H1 (cell line): Measurements from ENCODE around the gene GLYR1. TPM values are rescaled to one million over a fixed set of nuclear protein-coding genes. Genes with fewer than 3 reads are reported as not detected.

Experiments used
- CTCF ChIA-PET: fragments of 300-600 bp; sonication (Branson Sonifier 250); formaldehyde crosslinking; loops from one replicate; lab custom pipeline; 2021; ENCODE audit not compliant: partially characterized antibody; lab: Charles Lee
- POLR2A ChIA-PET: fragments of 300-600 bp; sonication (Branson Sonifier 250); formaldehyde crosslinking; loops from one replicate; lab custom pipeline; 2021; ENCODE audit warnings: inconsistent platforms; ENCODE audit not compliant: partially characterized antibody; lab: Charles Lee
- DNase-seq, 2 experiments: peaks; one replicate each; pipeline versions ENCODE4 v3.0.0 to v3.0.0-alpha.2; 2010 to 2022; ENCODE audit warnings: low spot score in 2 of 2, low read depth in 1 of 2, mixed read lengths in 1 of 2
- FAIRE-seq: peaks from 2 replicates; lab custom pipeline; 2011; peaks lifted over from hg19 to GRCh38; lab: Jason Lieb, UNC
- H2AFZ ChIP-seq: 2 replicates; pipeline ENCODE4 v1.8.1; 2012; ENCODE audit warnings: low read length, inconsistent platforms
- H2AK5ac ChIP-seq: 2 replicates; pipeline ENCODE4 v1.6.1; 2013; ENCODE audit warnings: low read depth, low read length
- H2BK120ac ChIP-seq: replicated peaks from 2 replicates; pipeline ENCODE3; 2013; ENCODE audit warnings: low read depth, low read length, inconsistent platforms
- H2BK12ac ChIP-seq: 2 replicates; pipeline ENCODE4 v1.6.1; 2013; ENCODE audit warnings: low read depth, low read length
- H2BK15ac ChIP-seq: 2 replicates; pipeline ENCODE4 v1.6.1; 2013; ENCODE audit warnings: low read length
- H2BK20ac ChIP-seq: 2 replicates; pipeline ENCODE4 v1.6.1; 2013; ENCODE audit warnings: low read length
- H2BK5ac ChIP-seq: 2 replicates; pipeline ENCODE4 v1.6.1; 2013; ENCODE audit warnings: low read depth, low read length
- H3K14ac ChIP-seq: 2 replicates; pipeline ENCODE4 v1.6.1; 2013; ENCODE audit warnings: inconsistent platforms; ENCODE audit not compliant: insufficient read length
- H3K18ac ChIP-seq: 2 replicates; pipeline ENCODE4 v1.6.1; 2013; ENCODE audit warnings: low read length; ENCODE audit errors: extremely low read depth
- H3K23ac ChIP-seq: 2 replicates; pipeline ENCODE4 v1.6.1; 2013; ENCODE audit warnings: inconsistent platforms; ENCODE audit not compliant: insufficient read length
- H3K23me2 ChIP-seq: 2 replicates; pipeline ENCODE4 v1.6.1; 2013; ENCODE audit warnings: low read depth, low read length
- H3K27ac ChIP-seq: 2 replicates; pipeline ENCODE4 v1.6.1; 2011; ENCODE audit warnings: low read depth, low read length, inconsistent platforms
- H3K27me3 ChIP-seq, 4 experiments: replicated peaks in 1 of 4; 1 replicate in 1 of 4; 2 replicates in 3 of 4; pipeline versions ENCODE4 v1.6.1 to v1.8.1; 2011 to 2013; ENCODE audit warnings: low read length in 3 of 4, mild to moderate bottlenecking in 3 of 4, inconsistent platforms in 2 of 4, mixed read lengths in 2 of 4, moderate library complexity in 1 of 4; ENCODE audit not compliant: control insufficient read depth in 3 of 4, insufficient read depth in 3 of 4; ENCODE audit errors: extremely low read depth in 1 of 4
- H3K36me3 ChIP-seq, 4 experiments: 2 replicates each; pipeline versions ENCODE4 v1.6.1 to v1.8.1; 2011 to 2013; ENCODE audit warnings: mild to moderate bottlenecking in 4 of 4, low read length in 3 of 4, moderate library complexity in 2 of 4, control low read depth in 1 of 4, inconsistent platforms in 1 of 4; ENCODE audit not compliant: insufficient read depth in 4 of 4, control insufficient read depth in 2 of 4
- H3K4ac ChIP-seq: replicated peaks from 2 replicates; pipeline ENCODE3; 2013; ENCODE audit warnings: low read length, low read depth, mixed read lengths, inconsistent platforms; ENCODE audit not compliant: insufficient read length
- H3K4me1 ChIP-seq, 4 experiments: replicated peaks in 1 of 4; 1 replicate in 1 of 4; 2 replicates in 3 of 4; pipeline versions ENCODE4 v1.6.1 to v1.8.1; 2011 to 2013; ENCODE audit warnings: low read length in 3 of 4, inconsistent platforms in 2 of 4, mixed read lengths in 1 of 4; ENCODE audit not compliant: insufficient read depth in 4 of 4, control insufficient read depth in 3 of 4
- H3K4me2 ChIP-seq, 2 experiments: 2 replicates each; pipeline versions ENCODE4 v1.6.1 to v1.8.1; 2011 to 2013; ENCODE audit warnings: low read depth in 2 of 2, low read length in 2 of 2, control low read depth in 1 of 2, inconsistent platforms in 1 of 2, mild to moderate bottlenecking in 1 of 2; ENCODE audit not compliant: insufficient read depth in 1 of 2
- H3K4me3 ChIP-seq, 4 experiments: fragments of 200-600, 300-600 bp in 1 of 4; sonication (generic), shearing (Covaris generic), sonication (Bioruptor Twin) in 1 of 4; 2 replicates each; pipeline versions ENCODE4 v1.5.1 to v1.8.1; 2011 to 2016; ENCODE audit warnings: low read length in 4 of 4, low read depth in 3 of 4, control low read depth in 2 of 4, inconsistent platforms in 2 of 4, mild to moderate bottlenecking in 2 of 4, mixed read lengths in 1 of 4, moderate library complexity in 1 of 4; ENCODE audit not compliant: insufficient read depth in 2 of 4; ENCODE audit errors: extremely low read depth in 1 of 4
- H3K56ac ChIP-seq: replicated peaks from 2 replicates; pipeline ENCODE3; 2013; ENCODE audit warnings: low read depth, mild to moderate bottlenecking, mixed read lengths, low read length, inconsistent platforms; ENCODE audit not compliant: insufficient read length
- H3K79me1 ChIP-seq: 2 replicates; pipeline ENCODE4 v1.6.1; 2013; ENCODE audit warnings: low read depth, low read length, control low read depth
- H3K79me2 ChIP-seq, 2 experiments: 2 replicates each; pipeline versions ENCODE4 v1.6.1 to v1.8.1; 2012 to 2013; ENCODE audit warnings: low read length in 2 of 2, mild to moderate bottlenecking in 2 of 2, inconsistent platforms in 1 of 2; ENCODE audit not compliant: insufficient read depth in 2 of 2, control insufficient read depth in 1 of 2
- H3K9ac ChIP-seq, 4 experiments: replicated peaks in 1 of 4; 1 replicate in 1 of 4; 2 replicates in 3 of 4; pipeline versions ENCODE4 v1.6.1 to v1.8.1; 2011 to 2013; ENCODE audit warnings: low read depth in 3 of 4, low read length in 3 of 4, control low read depth in 2 of 4, mild to moderate bottlenecking in 2 of 4, moderate library complexity in 2 of 4, inconsistent platforms in 1 of 4; ENCODE audit errors: extremely low read depth in 1 of 4
- H3K9me3 ChIP-seq, 2 experiments: 2 replicates each; pipeline versions ENCODE4 v1.6.1 to v1.8.1; 2012 to 2013; ENCODE audit warnings: mild to moderate bottlenecking in 2 of 2, moderate library complexity in 2 of 2, control low read depth in 1 of 2, inconsistent platforms in 1 of 2, low read depth in 1 of 2, low read length in 1 of 2, mixed read lengths in 1 of 2; ENCODE audit not compliant: insufficient read depth in 2 of 2
- H4K20me1 ChIP-seq, 2 experiments: replicated peaks in 1 of 2; 2 replicates each; pipeline versions ENCODE3 to v1.8.1; 2011 to 2013; ENCODE audit warnings: inconsistent platforms in 2 of 2, low read length in 2 of 2, mild to moderate bottlenecking in 1 of 2; ENCODE audit not compliant: insufficient read depth in 2 of 2, control insufficient read depth in 1 of 2
- H4K5ac ChIP-seq: 2 replicates; pipeline ENCODE4 v1.6.1; 2013; ENCODE audit warnings: low read length, low read depth, mixed read lengths, inconsistent platforms; ENCODE audit not compliant: insufficient read length
- H4K8ac ChIP-seq: 2 replicates; pipeline ENCODE4 v1.8.0; 2013; ENCODE audit warnings: mild to moderate bottlenecking, moderate library complexity, low read length, inconsistent platforms; ENCODE audit not compliant: insufficient read depth; ENCODE audit errors: extremely low read depth
- H4K91ac ChIP-seq: replicated peaks from 2 replicates; pipeline ENCODE3; 2013; ENCODE audit warnings: low read length, mixed read lengths, inconsistent platforms; ENCODE audit not compliant: insufficient read length
- ASH2L ChIP-seq: fragments of 200-600, 300-600 bp; sonication (generic); IDR thresholded peaks from one replicate; pipeline ENCODE4 v1.7.1; 2017; ENCODE audit warnings: low read length
- BACH1 ChIP-seq: IDR thresholded peaks from 2 replicates; pipeline ENCODE4 v1.6.1; 2012; ENCODE audit warnings: low read length, improper control_type of control experiment
- CBX5 ChIP-seq: fragments of 300-800, 300-1000 bp; sonication (generic); IDR thresholded peaks from 2 replicates; pipeline ENCODE4 v1.7.1; 2016; ENCODE audit warnings: antibody characterized with exemption, low read length, low read depth
- CHD1 ChIP-seq: IDR thresholded peaks from 2 replicates; pipeline ENCODE4 v1.6.1; 2012; ENCODE audit warnings: low read depth, low read length, improper control_type of control experiment
- HDAC2 ChIP-seq, 2 experiments: fragments of 300-600 bp in 1 of 2; sonication (generic) in 1 of 2; IDR thresholded peaks; 2 replicates each; pipeline ENCODE4 v1.6.1; 2011 to 2012; ENCODE audit warnings: low read depth in 2 of 2, low read length in 2 of 2, mild to moderate bottlenecking in 2 of 2, moderate library complexity in 2 of 2, borderline replicate concordance in 1 of 2, inconsistent platforms in 1 of 2
- JUND ChIP-seq: IDR thresholded peaks from 2 replicates; pipeline ENCODE4 v1.6.1; 2011; ENCODE audit warnings: mild to moderate bottlenecking, improper control_type of control experiment, low read length
- MAFK ChIP-seq: IDR thresholded peaks from 2 replicates; pipeline ENCODE4 v1.6.1; 2012; ENCODE audit warnings: low read depth, mild to moderate bottlenecking, improper control_type of control experiment, low read length
- NRF1 ChIP-seq: IDR thresholded peaks from 2 replicates; pipeline ENCODE4 v1.6.1; 2011; ENCODE audit warnings: mild to moderate bottlenecking, low read depth, low read length, improper control_type of control experiment
- POLR2A ChIP-seq, 2 experiments: IDR thresholded peaks; 1 replicate in 1 of 2; 2 replicates in 1 of 2; pipeline ENCODE4 v1.6.1; 2011; ENCODE audit warnings: low read depth in 2 of 2, low read length in 2 of 2, mild to moderate bottlenecking in 2 of 2; ENCODE audit errors: control extremely low read depth in 1 of 2
- POU5F1 ChIP-seq: IDR thresholded peaks from 2 replicates; pipeline ENCODE4 v1.6.1; 2011; ENCODE audit warnings: low read depth, mild to moderate bottlenecking, low read length, moderate library complexity
- SIN3A ChIP-seq, 2 experiments: IDR thresholded peaks in 1 of 2; conservative IDR thresholded peaks in 1 of 2; 2 replicates each; pipeline ENCODE4 v1.6.1; 2011 to 2012; ENCODE audit warnings: low read length in 2 of 2, improper control_type of control experiment in 1 of 2, low read depth in 1 of 2, mild to moderate bottlenecking in 1 of 2
- TAF7 ChIP-seq: optimal IDR thresholded peaks from 2 replicates; pipeline ENCODE3; 2011; ENCODE audit warnings: low read depth, mild to moderate bottlenecking, inconsistent platforms, low read length, moderate library complexity, borderline replicate concordance
- TCF12 ChIP-seq: IDR thresholded peaks from 2 replicates; pipeline ENCODE4 v1.6.1; 2011; ENCODE audit warnings: low read depth, mild to moderate bottlenecking, low read length
- WGBS, 2 experiments: shearing (Covaris generic) in 1 of 2; methylation state at CpG; one replicate each; pipeline versions ENCODE4 v1.1.6 to v1.1.7; 2013 to 2015; ENCODE audit warnings: low lambda C conversion rate in 2 of 2, mixed read lengths in 2 of 2, inconsistent platforms in 1 of 2, low coverage in 1 of 2, missing lambda C conversion rate in 1 of 2; ENCODE audit not compliant: insufficient replicate concordance in 2 of 2, insufficient coverage in 1 of 2, insufficient read length in 1 of 2; ENCODE audit errors: extremely low coverage in 1 of 2, missing lambda C conversion rate in 1 of 2; 5-methylcytosine and 5-hydroxymethylcytosine counted together
- polyA plus RNA-seq, 7 experiments: library from polyadenylated mRNA; depleted of rRNA in 3 of 7; stranded (reverse) in 5 of 7; unstranded in 2 of 7; fragments of >200 nt in 5 of 7; fragments of 200-250 nt in 2 of 7; gene quantifications; 1 replicate in 5 of 7; 2 replicates in 1 of 7; 4 replicates in 1 of 7; pipeline versions ENCODE4 v1.2.1 to v1.2.3, GENCODE V29; 2011 to 2013; ENCODE audit warnings: missing spikeins in 2 of 7, mixed read lengths in 2 of 7
- total RNA-seq: library from RNA; stranded (reverse); fragmentation: NEBNext Ultra II Directional; extraction: Animal tissue kit (Norgen Biotek cat#: 25700); gene quantifications from 2 replicates; pipeline ENCODE4 v1.2.1, GENCODE V29; 2021
- TF ChIP-seq, protein P1 (sequence below): IDR thresholded peaks from 2 replicates; pipeline ENCODE4 v1.6.1; 2011; ENCODE audit warnings: low read length, improper control_type of control experiment

Gene GLYR1
- total and polyA plus RNA-seq, 2 of the 8 experiments (the other 6 are each of a cell fraction or from before 2014, with no cell fraction given), result 50.2 to 115 TPM

DNA sequence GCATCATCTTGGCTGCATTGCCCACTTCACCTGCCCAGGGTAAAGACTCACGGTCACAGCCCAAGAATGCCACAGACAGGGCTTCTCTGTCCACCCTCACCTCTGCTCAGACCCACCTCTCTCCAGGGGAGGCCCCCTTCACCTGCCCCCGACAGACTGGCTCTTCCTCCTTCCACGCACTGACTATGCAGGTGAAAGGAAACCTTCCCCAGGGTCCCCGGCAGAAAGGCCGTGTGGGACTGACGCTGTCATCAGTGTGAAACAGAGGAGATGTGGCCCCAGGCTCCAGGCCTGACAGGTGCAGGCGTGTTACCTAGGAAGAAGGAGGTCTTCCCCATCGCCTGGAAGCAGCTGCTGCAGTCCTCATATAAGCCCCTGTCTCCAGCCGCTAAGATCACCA, 35.3 kb downstream of the GLYR1 start:
- no peak overlapping the region for H3K23ac ChIP-seq
- H3K56ac ChIP-seq, result no peak overlapping the region
- no peak overlapping the region for H3K4ac ChIP-seq
- H3K4me2 ChIP-seq, result no peak overlapping the region
- no peak overlapping the region for H3K27ac ChIP-seq
- no peaks in the 10 kb centered on the region for H3K79me2 ChIP-seq
- no peak overlapping the region for H3K18ac ChIP-seq
- ChIA-PET POLR2A (interaction anchor here (0.7 to 1.4 kb wide), 5 partner anchors 10 to 38 kb away, joined by 3 to 5 read pairs (median 3); partner anchors contain the start of gene ROGDI), CTCF (interaction anchor here (0.6 kb wide), 3 partner anchors 82 to 1033 kb away, joined by 3 read pairs; no protein-coding TSS in a partner anchor)
- H3K14ac ChIP-seq, result no peak overlapping the region
- H3K4me1 ChIP-seq, result no peaks in the 10 kb centered on the region
- peaks cover 0 to 6% of the 10 kb centered on the region in 2 experiments for H4K20me1 ChIP-seq
- H2BK15ac ChIP-seq, result no peak overlapping the region
- DNase-seq (no peak), FAIRE-seq (no peak)
- no peaks in the 10 kb centered on the region for H3K23me2 ChIP-seq
- H2BK5ac ChIP-seq, result no peak overlapping the region
- 85% methylated on average over 9 of the region's 9 CpGs; no CpG with 5 or more reads in 1 of the 2 experiments for WGBS, 2 experiments
- H4K91ac ChIP-seq, result no peak overlapping the region
- H2AK5ac ChIP-seq, result no peak overlapping the region
- H3K27me3 ChIP-seq, result no peaks in the 10 kb centered on the region
- H3K79me1 ChIP-seq, result no peaks in the 10 kb centered on the region
- H2BK120ac ChIP-seq, result no peak overlapping the region
- peaks cover 10 to 52% (median 39%) of the 10 kb centered on the region in 4 experiments for H3K36me3 ChIP-seq
- H4K5ac ChIP-seq, result no peak overlapping the region
- no peak overlapping the region for H4K8ac ChIP-seq
- H3K9ac ChIP-seq, result no peak overlapping the region
- H2BK20ac ChIP-seq, result no peak overlapping the region
- no peaks in the 10 kb centered on the region for H3K9me3 ChIP-seq
- no peak overlapping the region for H2BK12ac ChIP-seq
- no peak overlapping the region for H2AFZ ChIP-seq
- no peak overlapping the region for H3K4me3 ChIP-seq
- TF ChIP-seq CHD1 (no peak), CBX5 (no peak), MAFK (no peak), POU5F1 (no peak), SIN3A (conservative IDR thresholded peaks at IDR 0.05 in 1 of 2, IDR thresholded peaks at IDR 0.05 in 1 of 2; ENCODE audit: low read depth in 1 of 2, low read length in 2 of 2) (no peak), NRF1 (no peak), POLR2A (IDR thresholded peaks at IDR 0.05; ENCODE audit: control extremely low read depth in 1 of 2, low read depth in 2 of 2, low read length in 2 of 2) (no peak), TCF12 (no peak), TAF7 (no peak), ASH2L (no peak), BACH1 (no peak), JUND (no peak), HDAC2 (IDR thresholded peaks at IDR 0.05; ENCODE audit: borderline replicate concordance in 1 of 2, low read depth in 2 of 2, low read length in 2 of 2) (no peak)
- TF ChIP-seq, protein P1, sequence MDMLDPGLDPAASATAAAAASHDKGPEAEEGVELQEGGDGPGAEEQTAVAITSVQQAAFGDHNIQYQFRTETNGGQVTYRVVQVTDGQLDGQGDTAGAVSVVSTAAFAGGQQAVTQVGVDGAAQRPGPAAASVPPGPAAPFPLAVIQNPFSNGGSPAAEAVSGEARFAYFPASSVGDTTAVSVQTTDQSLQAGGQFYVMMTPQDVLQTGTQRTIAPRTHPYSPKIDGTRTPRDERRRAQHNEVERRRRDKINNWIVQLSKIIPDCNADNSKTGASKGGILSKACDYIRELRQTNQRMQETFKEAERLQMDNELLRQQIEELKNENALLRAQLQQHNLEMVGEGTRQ, result no peak
